Activated naive CD8-positive, alpha-beta T cell treated with anti-CD3 and anti-CD28 coated beads, Interleukin-2, amount 50 U/mL, for 24 hours (primary cell): ENCODE measurements around the gene PRSS12.
"Not testable (repeated sequence)": the region's sequence is repeated elsewhere in the genome, so short reads cannot be mapped to it uniquely, and the experiment has no call there.

ENCODE experiments used
- ATAC-seq: fragments of 150-1000 bp; cut with Tn5 transposase; one replicate; pipeline ENCODE4 v1.10.0; 2021
- DNase-seq: peaks from one replicate; pipeline ENCODE4 v3.0.0; 2021
- H3K27ac Mint-ChIP-seq: one replicate; pipeline ENCODE4 v1.8.0; 2021; ENCODE audit warnings: mild to moderate bottlenecking, mixed read lengths
- H3K27me3 Mint-ChIP-seq: one replicate; pipeline ENCODE4 v1.8.0; 2021; ENCODE audit warnings: mixed read lengths
- H3K36me3 Mint-ChIP-seq: one replicate; pipeline ENCODE4 v1.8.0; 2021; ENCODE audit warnings: low read depth, mixed read lengths
- H3K4me1 Mint-ChIP-seq: one replicate; pipeline ENCODE4 v1.8.0; 2021; ENCODE audit warnings: mixed read lengths
- H3K4me3 Mint-ChIP-seq: one replicate; pipeline ENCODE4 v1.8.0; 2021; ENCODE audit warnings: mild to moderate bottlenecking, moderate library complexity, mixed read lengths
- H3K9me3 Mint-ChIP-seq: one replicate; pipeline ENCODE4 v1.8.0; 2021; ENCODE audit warnings: mixed read lengths

Gene PRSS12

GRCh38 chr4:118282692-118283091, 70.1 kb downstream of the PRSS12 start:
- H3K27ac Mint-ChIP-seq = peak overlapping the region; percentile 3
- DNase-seq (no peak), ATAC-seq (no peak)
- H3K4me1 Mint-ChIP-seq = peaks cover 40% of the 10 kb centered on the region
- peaks cover 41% of the 10 kb centered on the region for H3K36me3 Mint-ChIP-seq
- H3K9me3 Mint-ChIP-seq = no peaks in the 10 kb centered on the region
- no peak overlapping the region for H3K4me3 Mint-ChIP-seq
- peaks cover 4% of the 10 kb centered on the region for H3K27me3 Mint-ChIP-seq

GRCh38 chr4:118281611-118282442, 71.0 kb downstream of the PRSS12 start:
- Mint-ChIP-seq H3K4me3 (peak overlapping the region; percentile 98), H3K9me3 (no peaks in the 10 kb centered on the region), H3K36me3 (peaks cover 41% of the 10 kb centered on the region), H3K27ac (peak overlapping the region; percentile 100), H3K27me3 (peaks cover 4% of the 10 kb centered on the region), H3K4me1 (peaks cover 48% of the 10 kb centered on the region)
- peak; percentile 21 for DNase-seq
- ATAC-seq = no peak

- Mint-ChIP-seq H3K27ac (peak overlapping the region; percentile 100), H3K9me3 (no peaks in the 10 kb centered on the region), H3K4me3 (peak overlapping the region; percentile 98), H3K36me3 (peaks cover 41% of the 10 kb centered on the region), H3K4me1 (peaks cover 49% of the 10 kb centered on the region), H3K27me3 (peaks cover 4% of the 10 kb centered on the region)
- peak; percentile 23 for DNase-seq
- ATAC-seq = no peak
These were observed 72.1 kb downstream of the PRSS12 start for GRCh38 chr4:118280501-118281218.

- H3K4me1 Mint-ChIP-seq = peaks cover 49% of the 10 kb centered on the region
- DNase-seq = no peak
These were observed 72.8 kb downstream of the PRSS12 start for GRCh38 chr4:118279920-118280432.

GRCh38 chr4:118279328-118279727, 73.5 kb downstream of the PRSS12 start:
- H3K4me3 Mint-ChIP-seq = peak overlapping the region; percentile 98
- ATAC-seq = no peak
- peaks cover 49% of the 10 kb centered on the region for H3K4me1 Mint-ChIP-seq
- no peaks in the 10 kb centered on the region for H3K9me3 Mint-ChIP-seq
- H3K27me3 Mint-ChIP-seq = peaks cover 4% of the 10 kb centered on the region
- H3K27ac Mint-ChIP-seq = peak overlapping the region; percentile 100
- no peak for DNase-seq
- peaks cover 41% of the 10 kb centered on the region for H3K36me3 Mint-ChIP-seq

More at GRCh38 chr4:118279920-118280432, 72.8 kb downstream of the PRSS12 start:
- Mint-ChIP-seq H3K27me3 (peaks cover 4% of the 10 kb centered on the region), H3K27ac (peak overlapping the region; percentile 100), H3K4me3 (peak overlapping the region; percentile 98), H3K9me3 (no peaks in the 10 kb centered on the region), H3K36me3 (peaks cover 41% of the 10 kb centered on the region)
- ATAC-seq = no peak

DNA sequence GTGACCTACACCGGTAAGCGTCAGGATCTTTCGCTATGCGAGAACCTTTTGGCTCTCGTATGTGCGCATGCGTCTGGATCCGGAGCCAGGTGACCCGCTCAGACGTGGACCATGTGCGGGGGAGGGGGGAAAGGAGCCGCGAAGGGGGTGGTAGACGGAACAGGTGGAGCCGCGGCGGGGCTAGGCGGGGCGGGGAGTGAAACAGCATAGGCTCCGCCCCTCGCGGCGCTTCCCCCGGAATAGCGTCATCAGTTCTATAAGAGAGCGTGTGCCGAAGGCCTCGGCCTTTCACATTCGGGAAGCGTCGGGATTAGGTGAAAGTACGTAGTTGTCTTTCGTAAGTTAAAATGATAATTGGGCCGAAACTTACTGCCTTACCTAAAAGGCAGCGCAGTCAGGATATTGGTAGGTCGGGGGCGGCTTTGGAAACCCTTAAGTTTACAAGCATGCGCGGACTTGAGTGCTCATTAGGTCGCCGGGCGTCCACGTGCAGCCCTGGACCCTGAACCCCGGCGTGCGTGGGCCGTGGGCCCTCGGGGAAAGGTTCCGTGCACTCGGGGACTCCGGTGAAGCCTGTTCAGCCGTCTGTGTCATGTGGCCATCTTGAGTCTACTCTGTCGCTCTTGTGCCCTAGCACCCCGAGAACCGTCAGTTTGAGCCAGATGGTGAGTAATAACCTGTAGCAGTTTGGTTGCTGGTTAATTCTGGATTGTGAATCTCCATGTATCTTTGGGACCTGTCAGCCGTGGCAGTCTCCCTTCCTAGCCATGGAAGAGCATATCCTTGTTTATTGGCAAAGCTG, 74.1 kb downstream of the PRSS12 start:
- DNase-seq (peak; percentile 97), ATAC-seq (peak; percentile 92)
- Mint-ChIP-seq H3K9me3 (no peaks in the 10 kb centered on the region), H3K27ac (peak overlapping the region; percentile 100), H3K4me3 (peak overlapping the region; percentile 98), H3K27me3 (peaks cover 4% of the 10 kb centered on the region), H3K36me3 (peaks cover 41% of the 10 kb centered on the region), H3K4me1 (peaks cover 49% of the 10 kb centered on the region)

DNA sequence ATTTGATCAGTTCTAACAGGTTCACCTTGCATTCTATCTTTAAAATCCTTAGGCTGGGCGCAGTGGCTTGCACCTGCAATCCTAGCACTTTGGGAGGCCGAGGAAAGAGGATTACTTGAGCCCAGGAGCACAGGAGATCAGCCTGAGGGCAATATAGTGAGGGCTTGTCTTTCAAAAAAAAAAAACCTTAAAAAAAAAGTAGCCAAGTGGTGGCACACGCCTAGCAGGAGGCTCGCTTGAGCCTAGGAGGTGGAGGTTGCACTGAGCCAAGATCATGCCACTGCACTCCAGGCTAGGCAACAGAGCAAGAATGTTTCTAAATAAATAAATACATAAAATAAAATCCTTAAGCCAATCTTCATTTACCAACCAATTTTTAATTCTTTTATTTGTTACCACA, 75.6 kb downstream of the PRSS12 start:
- H3K4me3 Mint-ChIP-seq = peak overlapping the region; percentile 98
- H3K4me1 Mint-ChIP-seq = peaks cover 45% of the 10 kb centered on the region
- no peaks in the 10 kb centered on the region for H3K9me3 Mint-ChIP-seq
- no peak for ATAC-seq
- H3K27ac Mint-ChIP-seq = peak overlapping the region; percentile 32
- no peak for DNase-seq
- peaks cover 4% of the 10 kb centered on the region for H3K27me3 Mint-ChIP-seq
- H3K36me3 Mint-ChIP-seq = peaks cover 41% of the 10 kb centered on the region

GRCh38 chr4:118276580-118276979, 76.2 kb downstream of the PRSS12 start:
- H3K4me3 Mint-ChIP-seq = no peak overlapping the region
- H3K4me1 Mint-ChIP-seq = peaks cover 39% of the 10 kb centered on the region
- ATAC-seq = no peak
- H3K27me3 Mint-ChIP-seq = peaks cover 4% of the 10 kb centered on the region
- no peak overlapping the region for H3K27ac Mint-ChIP-seq
- no peak for DNase-seq
- H3K36me3 Mint-ChIP-seq = peaks cover 34% of the 10 kb centered on the region
- H3K9me3 Mint-ChIP-seq = no peaks in the 10 kb centered on the region

GRCh38 chr4:118273642-118274041, 79.2 kb downstream of the PRSS12 start:
- H3K9me3 Mint-ChIP-seq = no peaks in the 10 kb centered on the region

GRCh38 chr4:118271788-118272187, 81.0 kb downstream of the PRSS12 start:
- Mint-ChIP-seq H3K4me3 (no peak overlapping the region), H3K9me3 (no peaks in the 10 kb centered on the region), H3K27me3 (peaks cover 2% of the 10 kb centered on the region), H3K4me1 (peaks cover 3% of the 10 kb centered on the region), H3K36me3 (no peaks in the 10 kb centered on the region), H3K27ac (no peak overlapping the region)
- ATAC-seq (no peak), DNase-seq (no peak)

More at GRCh38 chr4:118273642-118274041, 79.2 kb downstream of the PRSS12 start:
- H3K27ac Mint-ChIP-seq = no peak overlapping the region
- peaks cover 21% of the 10 kb centered on the region for H3K4me1 Mint-ChIP-seq
- peaks cover 5% of the 10 kb centered on the region for H3K27me3 Mint-ChIP-seq
- no peak overlapping the region for H3K4me3 Mint-ChIP-seq
- no peak for ATAC-seq
- H3K36me3 Mint-ChIP-seq = peaks cover 5% of the 10 kb centered on the region
- DNase-seq = no peak

GRCh38 chr4:118270492-118270891, 82.3 kb downstream of the PRSS12 start:
- peaks cover 2% of the 10 kb centered on the region for H3K27me3 Mint-ChIP-seq
- DNase-seq (no peak), ATAC-seq (no peak)
- no peaks in the 10 kb centered on the region for H3K36me3 Mint-ChIP-seq
- no peak overlapping the region for H3K4me3 Mint-ChIP-seq
- peaks cover 2% of the 10 kb centered on the region for H3K4me1 Mint-ChIP-seq
- H3K9me3 Mint-ChIP-seq = no peaks in the 10 kb centered on the region
- H3K27ac Mint-ChIP-seq = no peak overlapping the region

GRCh38 chr4:118268780-118269179, 84.0 kb downstream of the PRSS12 start:
- Mint-ChIP-seq H3K27me3 (peaks cover 7% of the 10 kb centered on the region), H3K4me1 (peaks cover 3% of the 10 kb centered on the region), H3K4me3 (no peak overlapping the region), H3K9me3 (no peaks in the 10 kb centered on the region), H3K27ac (no peak overlapping the region), H3K36me3 (no peaks in the 10 kb centered on the region)
- ATAC-seq (no peak), DNase-seq (no peak)

- H3K36me3 Mint-ChIP-seq, H3K4me1 Mint-ChIP-seq, H3K9me3 Mint-ChIP-seq, H3K27me3 Mint-ChIP-seq, ATAC-seq, DNase-seq, H3K27ac Mint-ChIP-seq: not testable (repeated sequence)
- H3K4me3 Mint-ChIP-seq = peak overlapping the region; percentile 20
These were observed 86.7 kb downstream of the PRSS12 start for GRCh38 chr4:118266145-118266496.
